ENCODE data around the gene GPR132. TPM values are rescaled to one million over a fixed set of nuclear protein-coding genes. Genes with fewer than 3 reads are reported as not detected.

GPR132 gene
- total RNA-seq, 1 experiment from 2014 or later: 1.4 TPM

GRCh38 chr14:105026033-105026785, 39.0 kb downstream of the GPR132 start:
- Mint-ChIP-seq H3K4me1 (ENCODE audit: low read depth, unreplicated experiment) (peaks cover 36% of the 10 kb centered on the region), H3K27ac (ENCODE audit: unreplicated experiment) (no peak overlapping the region), H3K36me3 (ENCODE audit: insufficient read depth, unreplicated experiment) (peaks cover 15% of the 10 kb centered on the region), H3K27me3 (ENCODE audit: unreplicated experiment) (no peaks in the 10 kb centered on the region), H3K4me3 (ENCODE audit: low read depth, unreplicated experiment) (no peak overlapping the region), H3K9me3 (ENCODE audit: low read depth, unreplicated experiment) (peaks cover 2% of the 10 kb centered on the region)
- BruUV-seq (replicated peaks): no TSS peak
- CTCF ChIA-PET: no interaction called here
- intact Hi-C loops (cut with micrococcal nuclease; ENCODE audit: unreplicated experiment): no loop called here
- DNase-seq: no peak
- no peak for TF ChIP-seq CTCF (IDR thresholded peaks at IDR 0.05; ENCODE audit: unreplicated experiment)

- TF ChIP-seq CTCF (IDR thresholded peaks at IDR 0.05; ENCODE audit: unreplicated experiment): no peak
- no peak overlapping the region for H3K27ac Mint-ChIP-seq (ENCODE audit: unreplicated experiment)
- peaks cover 36% of the 10 kb centered on the region for H3K4me1 Mint-ChIP-seq (ENCODE audit: low read depth, unreplicated experiment)
- no peak overlapping the region for H3K4me3 Mint-ChIP-seq (ENCODE audit: low read depth, unreplicated experiment)
- peaks cover 2% of the 10 kb centered on the region for H3K9me3 Mint-ChIP-seq (ENCODE audit: low read depth, unreplicated experiment)
- DNase-seq: no peak
- intact Hi-C loops (cut with micrococcal nuclease; ENCODE audit: unreplicated experiment): no loop called here
- no TSS peak for BruUV-seq (replicated peaks)
- CTCF ChIA-PET: no interaction called here
- H3K36me3 Mint-ChIP-seq (ENCODE audit: insufficient read depth, unreplicated experiment): peaks cover 19% of the 10 kb centered on the region
- H3K27me3 Mint-ChIP-seq (ENCODE audit: unreplicated experiment): no peaks in the 10 kb centered on the region
Observed at GRCh38 chr14:105025429-105025828, 39.8 kb downstream of the GPR132 start.

DNA sequence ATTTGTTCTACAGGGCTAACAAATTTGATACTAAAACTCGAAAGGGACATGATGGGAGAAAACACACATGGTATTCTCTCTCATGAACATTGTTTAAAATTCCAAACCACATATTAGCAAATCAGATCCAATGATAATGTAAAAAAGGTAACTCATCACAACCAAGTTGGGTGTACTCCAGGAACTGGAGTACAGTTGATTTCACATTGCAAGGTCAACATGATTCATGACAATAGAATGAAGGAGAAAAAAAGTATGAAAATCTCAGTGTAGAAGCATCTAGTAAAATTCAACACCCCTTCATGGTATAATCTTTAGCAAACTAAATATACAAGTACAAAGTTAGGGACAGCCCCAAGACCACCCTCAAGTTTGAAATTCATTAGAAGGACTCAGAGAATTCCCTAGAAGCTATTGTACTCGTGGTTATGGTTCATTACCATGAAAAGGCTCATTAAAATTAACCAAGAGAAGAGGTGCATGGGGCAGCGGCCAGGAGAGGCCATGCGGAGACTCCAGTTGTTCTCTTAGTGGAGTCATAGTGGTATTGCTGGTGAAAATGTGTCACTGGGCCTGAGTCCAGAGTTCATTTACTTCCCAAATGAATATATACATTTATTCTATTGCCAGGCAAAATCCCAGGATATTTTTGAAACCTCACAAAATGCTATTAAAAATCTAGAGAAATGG, 41.3 kb downstream of the GPR132 start:
- DNase-seq: no peak
- Mint-ChIP-seq H3K4me1 (ENCODE audit: low read depth, unreplicated experiment) (peaks cover 36% of the 10 kb centered on the region), H3K36me3 (ENCODE audit: insufficient read depth, unreplicated experiment) (peaks cover 34% of the 10 kb centered on the region), H3K4me3 (ENCODE audit: low read depth, unreplicated experiment) (no peak overlapping the region), H3K9me3 (ENCODE audit: low read depth, unreplicated experiment) (peaks cover 2% of the 10 kb centered on the region), H3K27me3 (ENCODE audit: unreplicated experiment) (no peaks in the 10 kb centered on the region), H3K27ac (ENCODE audit: unreplicated experiment) (peak overlapping the region; percentile 20)
- TF ChIP-seq CTCF (IDR thresholded peaks at IDR 0.05; ENCODE audit: unreplicated experiment): no peak
- intact Hi-C loops (cut with micrococcal nuclease; ENCODE audit: unreplicated experiment): loop anchor here (5.0 kb wide), 1 partner anchor 52 kb away; no protein-coding TSS in a partner anchor
- CTCF ChIA-PET: no interaction called here
- BruUV-seq (replicated peaks): no TSS peak

DNA sequence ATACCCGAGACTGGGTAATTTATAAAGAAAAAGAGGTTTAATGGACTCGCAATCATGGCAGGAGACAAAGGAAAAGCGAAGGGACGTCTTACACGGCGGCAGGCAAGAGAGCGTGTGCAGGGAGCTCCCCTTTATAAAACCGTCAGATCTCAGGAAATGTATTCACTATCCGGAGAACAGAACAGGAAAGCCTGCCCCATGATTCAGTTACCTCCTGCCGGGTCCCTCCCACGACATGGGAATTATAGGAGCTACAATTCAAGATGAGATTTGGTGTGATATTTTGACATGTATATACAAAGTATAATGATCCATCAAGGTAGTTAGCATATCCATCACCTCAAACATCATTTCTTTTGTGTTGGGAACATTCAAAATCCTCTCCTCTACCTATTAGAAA, 42.1 kb downstream of the GPR132 start:
- peaks cover 2% of the 10 kb centered on the region for H3K9me3 Mint-ChIP-seq (ENCODE audit: low read depth, unreplicated experiment)
- BruUV-seq (replicated peaks): no TSS peak
- no peak for DNase-seq
- no peaks in the 10 kb centered on the region for H3K27me3 Mint-ChIP-seq (ENCODE audit: unreplicated experiment)
- CTCF ChIA-PET: no interaction called here
- H3K36me3 Mint-ChIP-seq (ENCODE audit: insufficient read depth, unreplicated experiment): peaks cover 42% of the 10 kb centered on the region
- intact Hi-C loops (cut with micrococcal nuclease; ENCODE audit: unreplicated experiment): loop anchor here (5.0 kb wide), 1 partner anchor 51 kb away; no protein-coding TSS in a partner anchor
- no peak for TF ChIP-seq CTCF (IDR thresholded peaks at IDR 0.05; ENCODE audit: unreplicated experiment)
- H3K4me3 Mint-ChIP-seq (ENCODE audit: low read depth, unreplicated experiment): no peak overlapping the region
- peaks cover 36% of the 10 kb centered on the region for H3K4me1 Mint-ChIP-seq (ENCODE audit: low read depth, unreplicated experiment)
- H3K27ac Mint-ChIP-seq (ENCODE audit: unreplicated experiment): no peak overlapping the region
